Endothelial cell of umbilical vein (primary cell): ENCODE measurements around the gene C1R. TPM values are rescaled to one million over a fixed set of nuclear protein-coding genes. Genes with fewer than 3 reads are reported as not detected.

Source experiments
- BruUV-seq: library from RNA; stranded (reverse); fragments of 400-500 nt; replicated peaks from 2 replicates; lab custom pipeline; 2021; lab: Mats Ljungman, UMichigan
- CTCF ChIA-PET: fragments of 300-600, 350-600 bp; sonication (Branson Sonifier 250); formaldehyde crosslinking; loops from one replicate; lab custom pipeline; 2021; ENCODE audit warnings: antibody characterized with exemption, inconsistent platforms; lab: Charles Lee
- POLR2A ChIA-PET: fragments of 300-600, 350-600 bp; sonication (Branson Sonifier 250); formaldehyde crosslinking; loops from one replicate; lab custom pipeline; 2021; ENCODE audit warnings: antibody characterized with exemption, inconsistent platforms; lab: Charles Lee
- DNase-seq: peaks from one replicate; pipeline ENCODE4 v3.0.0-alpha.2; 2011; ENCODE audit warnings: low read depth, low spot score
- FAIRE-seq: peaks from 2 replicates; lab custom pipeline; 2011; peaks lifted over from hg19 to GRCh38; lab: Jason Lieb, UNC
- H2AFZ ChIP-seq: 2 replicates; pipeline ENCODE4 v1.6.0; 2012; ENCODE audit warnings: low read depth, low read length, control low read depth, inconsistent platforms
- H3K27ac ChIP-seq: 2 replicates; pipeline ENCODE4 v1.5.1; 2011; ENCODE audit warnings: low read depth, mild to moderate bottlenecking, control low read depth, low read length, moderate library complexity; ENCODE audit not compliant: insufficient read depth
- H3K27me3 ChIP-seq, 2 experiments: 2 replicates each; pipeline versions ENCODE4 v1.6.0 to v1.6.1; 2011; ENCODE audit warnings: low read length in 2 of 2, mixed read lengths in 1 of 2; ENCODE audit not compliant: control insufficient read depth in 2 of 2, insufficient read depth in 2 of 2
- H3K36me3 ChIP-seq, 2 experiments: 2 replicates in 1 of 2; 3 replicates in 1 of 2; pipeline ENCODE4 v1.5.1; 2011; ENCODE audit warnings: low read length in 2 of 2, mild to moderate bottlenecking in 1 of 2, moderate library complexity in 1 of 2; ENCODE audit not compliant: control insufficient read depth in 2 of 2, insufficient read depth in 2 of 2; ENCODE audit errors: extremely low read depth in 1 of 2
- H3K4me1 ChIP-seq: 3 replicates; pipeline ENCODE4 v1.5.1; 2011; ENCODE audit warnings: mild to moderate bottlenecking, low read length; ENCODE audit not compliant: control insufficient read depth, insufficient read depth; ENCODE audit errors: extremely low read depth
- H3K4me2 ChIP-seq: 2 replicates; pipeline ENCODE4 v1.6.1; 2011; ENCODE audit warnings: low read length, control low read depth, mixed read lengths; ENCODE audit not compliant: insufficient read depth
- H3K4me3 ChIP-seq, 3 experiments: fragments of 200-600 bp in 1 of 3; sonication (generic), shearing (Covaris generic) in 1 of 3; replicated peaks in 1 of 3; 2 replicates each; pipeline ENCODE4 v1.5.1; 2011 to 2016; ENCODE audit warnings: control low read depth in 3 of 3, low read length in 3 of 3, mild to moderate bottlenecking in 2 of 3, inconsistent platforms in 1 of 3, low read depth in 1 of 3, moderate library complexity in 1 of 3; ENCODE audit not compliant: insufficient read depth in 1 of 3
- H3K79me2 ChIP-seq: 2 replicates; pipeline ENCODE4 v1.6.0; 2012; ENCODE audit warnings: low read length, inconsistent platforms; ENCODE audit not compliant: control insufficient read depth, insufficient read depth
- H3K9ac ChIP-seq: replicated peaks from 2 replicates; pipeline ENCODE3; 2011; ENCODE audit warnings: low read length, control low read depth; ENCODE audit not compliant: insufficient read depth; ENCODE audit errors: extremely low read depth
- H3K9me1 ChIP-seq: replicated peaks from 3 replicates; pipeline ENCODE4 v1.6.0; 2011; ENCODE audit warnings: mild to moderate bottlenecking, low read length; ENCODE audit not compliant: control insufficient read depth, insufficient read depth; ENCODE audit errors: extremely low read depth
- H3K9me3 ChIP-seq: replicated peaks from 2 replicates; pipeline ENCODE4 v1.5.1; 2012; ENCODE audit warnings: low read length, inconsistent platforms; ENCODE audit not compliant: control insufficient read depth, insufficient read depth
- H4K20me1 ChIP-seq: replicated peaks from 2 replicates; pipeline ENCODE3; 2011; ENCODE audit warnings: mild to moderate bottlenecking, low read length; ENCODE audit not compliant: control insufficient read depth, insufficient read depth; ENCODE audit errors: extremely low read depth
- EZH2 ChIP-seq: IDR thresholded peaks from 2 replicates; pipeline ENCODE4 v1.6.1; 2012; ENCODE audit warnings: borderline replicate concordance, low read depth, mild to moderate bottlenecking, moderate library complexity, low read length, inconsistent platforms; ENCODE audit not compliant: severe bottlenecking
- FOS ChIP-seq: IDR thresholded peaks from 2 replicates; pipeline ENCODE4 v1.6.1; 2011; ENCODE audit warnings: mild to moderate bottlenecking, low read length, moderate library complexity, borderline replicate concordance; ENCODE audit not compliant: insufficient read depth
- GATA2 ChIP-seq: IDR thresholded peaks from 2 replicates; pipeline ENCODE4 v1.7.0; 2011; ENCODE audit warnings: low read depth, mild to moderate bottlenecking, moderate library complexity, mixed read lengths, low read length; ENCODE audit not compliant: insufficient read length, insufficient read depth
- JUN ChIP-seq: IDR thresholded peaks from 2 replicates; pipeline ENCODE4 v1.6.1; 2011; ENCODE audit warnings: borderline replicate concordance, low read depth; ENCODE audit not compliant: insufficient read length, insufficient read depth
- MYC ChIP-seq: IDR thresholded peaks from one replicate; pipeline ENCODE4 v1.6.1; 2011; ENCODE audit warnings: mild to moderate bottlenecking, low read depth, low read length
- POLR2A ChIP-seq: IDR thresholded peaks from 2 replicates; pipeline ENCODE4 v1.6.1; 2012; ENCODE audit warnings: low read depth, mild to moderate bottlenecking, control low read depth, low read length
- POLR2AphosphoS5 ChIP-seq: IDR thresholded peaks from 2 replicates; pipeline ENCODE4 v1.6.1; 2012; ENCODE audit warnings: low read depth, mild to moderate bottlenecking, control low read depth, low read length, moderate library complexity; ENCODE audit not compliant: insufficient read depth
- dilution Hi-C: fragments of 300-500 bp; cut with MboI; formaldehyde crosslinking; loops from one replicate; pipeline ENCODE4 v1.15.0; 2019; ENCODE audit warnings: low sequenced_read_pairs; ENCODE audit not compliant: extremely low pct_ligation_motif_present
- intact Hi-C: fragments of 100-400 bp; cut with micrococcal nuclease; formaldehyde crosslinking; loops from one replicate; pipeline ENCODE4 v1.10.0; 2022
- polyA plus RNA-seq, 4 experiments: library from polyadenylated mRNA; depleted of rRNA in 3 of 4; stranded (reverse) in 3 of 4; unstranded in 1 of 4; fragments of >200 nt; gene quantifications; 2 replicates each; pipeline versions ENCODE4 v1.2.1 to v1.2.3, GENCODE V29; 2011 to 2012; ENCODE audit warnings: missing spikeins in 1 of 4
- total RNA-seq: library from RNA; stranded (reverse); gene quantifications from 2 replicates; pipeline ENCODE4 v1.2.3, GENCODE V29; 2021
- TF ChIP-seq, protein P1 (sequence below): IDR thresholded peaks from 2 replicates; pipeline ENCODE4 v1.6.1; 2011; ENCODE audit not compliant: insufficient read depth, insufficient read length
- TF ChIP-seq, protein P2 (sequence below), 2 donors: IDR thresholded peaks; 1 replicate in 1 of 2; 2 replicates in 1 of 2; pipeline ENCODE4 v1.5.1; 2011; ENCODE audit warnings: low read length in 2 of 2, mild to moderate bottlenecking in 2 of 2, moderate library complexity in 2 of 2, control low read depth in 1 of 2, inconsistent platforms in 1 of 2, low read depth in 1 of 2; ENCODE audit not compliant: insufficient read depth in 1 of 2; ENCODE audit errors: extremely low read depth in 1 of 2

C1R gene
- total and polyA plus RNA-seq, 2 donors (not counting 3 experiments of a cell fraction or from before 2014, with no cell fraction given): 3.6 to 5.8 TPM

DNA sequence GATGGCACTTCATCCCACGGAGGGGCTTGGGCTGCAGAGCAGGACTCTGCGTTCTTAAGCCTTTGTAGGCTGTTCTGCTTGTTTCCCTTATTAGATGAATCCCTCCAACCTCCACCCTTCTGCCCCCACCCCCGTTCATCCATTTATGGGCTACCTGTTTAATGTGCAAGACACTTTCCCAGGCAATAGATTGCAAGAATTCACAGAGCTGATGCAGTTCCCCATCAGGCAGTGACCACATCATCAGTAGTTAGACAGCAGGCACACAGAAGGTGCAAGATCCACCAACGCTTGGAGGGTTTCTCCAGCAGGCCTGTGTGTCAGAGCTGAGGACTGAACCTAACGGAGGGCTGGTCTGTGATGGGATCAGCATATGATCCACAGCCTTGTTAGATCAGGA is 1.2 kb upstream of the C1R start:
- no peaks in the 10 kb centered on the region for H3K36me3 ChIP-seq
- no peak overlapping the region for H3K4me2 ChIP-seq
- H3K27me3 ChIP-seq: peaks cover 0 to 11% of the 10 kb centered on the region in 2 experiments
- TF ChIP-seq EZH2 (no peak), JUN (no peak), POLR2A (no peak), MYC (no peak), GATA2 (no peak), POLR2AphosphoS5 (no peak), FOS (no peak)
- TF ChIP-seq, protein P1, sequence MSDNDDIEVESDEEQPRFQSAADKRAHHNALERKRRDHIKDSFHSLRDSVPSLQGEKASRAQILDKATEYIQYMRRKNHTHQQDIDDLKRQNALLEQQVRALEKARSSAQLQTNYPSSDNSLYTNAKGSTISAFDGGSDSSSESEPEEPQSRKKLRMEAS: no peak
- TF ChIP-seq, protein P2, sequence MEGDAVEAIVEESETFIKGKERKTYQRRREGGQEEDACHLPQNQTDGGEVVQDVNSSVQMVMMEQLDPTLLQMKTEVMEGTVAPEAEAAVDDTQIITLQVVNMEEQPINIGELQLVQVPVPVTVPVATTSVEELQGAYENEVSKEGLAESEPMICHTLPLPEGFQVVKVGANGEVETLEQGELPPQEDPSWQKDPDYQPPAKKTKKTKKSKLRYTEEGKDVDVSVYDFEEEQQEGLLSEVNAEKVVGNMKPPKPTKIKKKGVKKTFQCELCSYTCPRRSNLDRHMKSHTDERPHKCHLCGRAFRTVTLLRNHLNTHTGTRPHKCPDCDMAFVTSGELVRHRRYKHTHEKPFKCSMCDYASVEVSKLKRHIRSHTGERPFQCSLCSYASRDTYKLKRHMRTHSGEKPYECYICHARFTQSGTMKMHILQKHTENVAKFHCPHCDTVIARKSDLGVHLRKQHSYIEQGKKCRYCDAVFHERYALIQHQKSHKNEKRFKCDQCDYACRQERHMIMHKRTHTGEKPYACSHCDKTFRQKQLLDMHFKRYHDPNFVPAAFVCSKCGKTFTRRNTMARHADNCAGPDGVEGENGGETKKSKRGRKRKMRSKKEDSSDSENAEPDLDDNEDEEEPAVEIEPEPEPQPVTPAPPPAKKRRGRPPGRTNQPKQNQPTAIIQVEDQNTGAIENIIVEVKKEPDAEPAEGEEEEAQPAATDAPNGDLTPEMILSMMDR (IDR thresholded peaks at IDR 0.05; ENCODE audit: extremely low read depth in 1 of 2, insufficient read depth in 1 of 2, low read depth in 1 of 2, low read length in 2 of 2): no peak
- no peak overlapping the region for H3K4me3 ChIP-seq
- BruUV-seq: no TSS peak
- dilution Hi-C loops: no loop called here
- H3K9ac ChIP-seq: no peak overlapping the region
- CTCF ChIA-PET: interaction anchor here (1.0 to 1.5 kb wide), 3 partner anchors 19 to 149 kb away, joined by 3 to 6 read pairs (median 4); partner anchors contain the start of gene C1S
- intact Hi-C loops: loop anchor here (2.0 to 5.0 kb wide), 3 partner anchors 15 to 221 kb away; partner anchors contain the start of genes C1RL, EMG1, PHB2 and SPSB2
- H3K27ac ChIP-seq: no peak overlapping the region
- no peaks in the 10 kb centered on the region for H3K9me1 ChIP-seq
- H3K79me2 ChIP-seq: no peaks in the 10 kb centered on the region
- H3K9me3 ChIP-seq: no peaks in the 10 kb centered on the region
- no peaks in the 10 kb centered on the region for H4K20me1 ChIP-seq
- no peak for FAIRE-seq
- no peak for DNase-seq
- no peak overlapping the region for H2AFZ ChIP-seq
- H3K4me1 ChIP-seq: peaks cover 6% of the 10 kb centered on the region
- POLR2A ChIA-PET: no interaction called here
